ENCODE data around the gene SATB2.

SATB2 gene

DNA sequence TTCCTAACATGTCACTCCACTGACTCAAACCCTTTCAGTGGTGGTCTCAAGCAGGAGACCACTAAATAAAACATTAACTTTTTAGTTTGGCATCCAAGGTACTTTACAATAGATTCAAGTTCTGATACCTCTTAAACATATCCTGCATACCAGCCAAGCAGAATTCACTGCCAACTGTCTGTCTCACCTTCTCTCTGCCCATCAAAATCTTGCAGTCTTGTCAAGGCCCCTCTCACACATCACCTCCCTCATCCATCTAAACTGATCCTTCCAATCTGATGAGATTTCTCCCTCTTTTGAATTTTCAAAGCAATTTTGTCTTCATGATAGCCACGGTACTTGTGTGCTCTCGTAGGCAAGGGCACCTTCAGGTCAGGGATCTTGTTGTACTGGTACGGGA is 43.7 kb downstream of the SATB2 start:
- H3K27ac ChIP-seq, result no peak overlapping the region
- no peak for TF ChIP-seq CTCF (conservative IDR thresholded peaks at IDR 0.05)

GRCh38 chr2:199409759-199410529 is 47.8 kb downstream of the SATB2 start:
- no peak for TF ChIP-seq CTCF (conservative IDR thresholded peaks at IDR 0.05)

DNA sequence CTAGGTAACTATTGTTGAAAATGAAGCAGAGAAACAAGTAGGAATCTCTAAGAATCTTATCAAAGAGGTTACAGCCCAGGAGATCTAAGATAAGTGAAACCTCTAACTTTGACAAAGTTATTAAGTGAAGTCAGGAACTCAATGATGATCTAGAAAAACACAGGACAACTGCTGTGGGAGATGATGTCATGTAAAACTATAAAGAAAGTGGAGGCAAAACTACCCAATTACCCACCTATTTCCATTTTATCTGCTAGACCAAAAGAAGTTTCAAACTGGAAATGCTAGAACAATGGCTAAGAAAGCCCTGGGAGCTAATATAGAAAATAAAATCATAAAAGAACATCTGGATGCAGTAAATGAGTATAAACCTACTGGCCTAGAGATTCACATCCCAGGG is 50.3 kb downstream of the SATB2 start:
- TF ChIP-seq CTCF (conservative IDR thresholded peaks at IDR 0.05), result no peak
- H3K27ac ChIP-seq, result no peak overlapping the region

More at GRCh38 chr2:199409759-199410529, 47.8 kb downstream of the SATB2 start:
- H3K27ac ChIP-seq, result no peak overlapping the region

DNA sequence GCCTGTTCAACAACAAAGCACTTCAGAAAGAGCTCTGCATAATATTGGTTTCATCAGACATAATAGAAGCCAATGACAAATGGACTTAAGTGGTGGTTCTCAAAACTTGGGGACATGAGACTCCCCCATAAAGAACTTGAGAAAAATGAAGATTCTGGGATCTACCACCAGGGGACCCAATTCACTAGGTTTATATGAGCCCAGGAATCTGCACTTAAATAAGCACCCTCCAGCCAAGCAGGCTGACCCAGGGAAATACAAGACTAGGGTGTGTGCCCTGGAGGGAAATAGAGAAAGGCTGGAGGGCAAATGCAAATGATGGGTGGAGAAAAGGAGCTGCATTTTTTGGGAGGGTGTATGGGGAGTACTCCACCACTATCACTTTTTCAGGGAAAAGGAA is 52.5 kb downstream of the SATB2 start:
- H3K27ac ChIP-seq, result no peak overlapping the region
- TF ChIP-seq CTCF (conservative IDR thresholded peaks at IDR 0.05), result no peak

DNA sequence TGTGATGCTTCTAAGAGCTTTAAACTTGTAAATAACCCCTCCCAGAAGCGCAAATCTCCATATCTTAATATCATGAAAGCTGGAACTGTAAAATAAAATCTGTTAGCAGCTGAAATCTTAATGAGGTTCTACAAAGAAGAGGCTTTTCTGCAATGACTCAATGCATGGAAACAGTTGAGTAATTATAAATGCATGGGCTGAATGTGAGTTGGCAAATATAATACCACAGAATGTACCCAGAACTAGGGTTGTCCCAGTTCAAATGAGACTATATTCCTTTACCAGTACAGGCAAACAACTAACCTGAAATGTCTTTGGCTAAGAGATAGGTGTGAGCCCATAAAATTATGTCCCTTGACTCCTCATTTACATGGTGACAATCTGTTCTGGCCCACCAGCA is 52.9 kb downstream of the SATB2 start:
- no peak for TF ChIP-seq CTCF (conservative IDR thresholded peaks at IDR 0.05)
- H3K27ac ChIP-seq, result no peak overlapping the region

DNA sequence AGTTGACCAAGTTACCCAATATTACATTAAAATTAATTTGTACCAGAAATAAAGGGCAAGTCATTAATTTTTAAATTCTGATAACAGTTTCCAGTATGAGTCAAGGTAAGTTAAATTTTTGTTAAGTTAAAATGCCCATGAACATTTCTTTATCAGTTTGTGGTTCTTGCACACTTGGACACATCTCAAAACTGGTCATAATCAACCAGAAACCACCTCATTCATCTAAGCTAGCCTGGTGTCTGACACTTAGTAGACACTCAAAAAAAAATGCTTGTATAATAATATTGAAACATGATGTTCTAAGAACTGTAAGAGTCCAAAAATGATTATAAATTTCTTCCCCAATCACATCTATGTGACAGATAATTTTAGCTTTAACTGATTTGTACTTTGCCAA is 62.4 kb downstream of the SATB2 start:
- H3K27ac ChIP-seq, result no peak overlapping the region
- TF ChIP-seq CTCF (conservative IDR thresholded peaks at IDR 0.05), result no peak

DNA sequence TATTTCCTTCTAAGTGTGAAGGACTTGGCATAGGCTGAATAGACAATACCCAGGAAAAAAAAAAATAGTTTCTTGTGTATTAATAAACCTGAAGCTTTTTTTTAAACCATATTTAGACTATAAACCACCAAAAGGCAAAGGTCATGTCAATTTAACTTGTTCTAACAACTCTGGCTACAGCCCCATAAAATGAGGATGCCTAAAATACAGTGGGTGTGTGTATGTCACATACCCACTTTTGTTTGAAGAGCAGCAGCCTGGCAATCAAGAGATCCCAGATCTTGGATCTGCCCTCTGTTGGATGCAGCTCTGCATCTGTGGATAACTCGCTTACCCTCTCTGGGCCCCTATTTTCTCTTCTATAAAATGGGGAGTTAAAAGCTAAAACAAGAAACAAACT is 65.4 kb downstream of the SATB2 start:
- no peak overlapping the region for H3K27ac ChIP-seq
- no peak for TF ChIP-seq CTCF (conservative IDR thresholded peaks at IDR 0.05)

Data from VCaP (cell line).